Lower leg skin (tissue), 3 donors: Measurements from ENCODE around the gene STK38.

Experiments used
- CTCF ChIP-seq, 3 donors: fragments of 450-650 bp; IDR thresholded peaks; one replicate each; pipeline ENCODE4 v1.5.1; 2016; ENCODE audit warnings: antibody characterized with exemption in 3 of 3, mild to moderate bottlenecking in 3 of 3, moderate library complexity in 2 of 3
- POLR2A ChIP-seq, 2 donors: fragments of 450-650 bp; IDR thresholded peaks; one replicate each; pipeline ENCODE4 v1.6.1; 2016 to 2017; ENCODE audit warnings: antibody characterized with exemption in 2 of 2, mild to moderate bottlenecking in 1 of 2, moderate library complexity in 1 of 2

- TF ChIP-seq POLR2A (IDR thresholded peaks at IDR 0.05) (no peak), CTCF (IDR thresholded peaks at IDR 0.05) (no peak)
These were observed 32.9 kb upstream of the STK38 start for GRCh38 chr6:36580184-36580526.
